GM10266 (cell line): Measurements from ENCODE around the gene PRKRIP1.
A peak's percentile ranks its signal among the peaks of the same experiment; 100 is the strongest.

ENCODE experiments used
- DNase-seq: peaks from one replicate; pipeline ENCODE4 v3.0.0; 2012; ENCODE audit errors: extremely low spot score
- TF ChIP-seq, protein P1 (sequence below): IDR thresholded peaks from 2 replicates; pipeline ENCODE4 v1.5.1; 2012; ENCODE audit warnings: mild to moderate bottlenecking, low read depth; ENCODE audit not compliant: control insufficient read depth, insufficient read depth; ENCODE audit errors: missing control alignments

Gene PRKRIP1

DNA sequence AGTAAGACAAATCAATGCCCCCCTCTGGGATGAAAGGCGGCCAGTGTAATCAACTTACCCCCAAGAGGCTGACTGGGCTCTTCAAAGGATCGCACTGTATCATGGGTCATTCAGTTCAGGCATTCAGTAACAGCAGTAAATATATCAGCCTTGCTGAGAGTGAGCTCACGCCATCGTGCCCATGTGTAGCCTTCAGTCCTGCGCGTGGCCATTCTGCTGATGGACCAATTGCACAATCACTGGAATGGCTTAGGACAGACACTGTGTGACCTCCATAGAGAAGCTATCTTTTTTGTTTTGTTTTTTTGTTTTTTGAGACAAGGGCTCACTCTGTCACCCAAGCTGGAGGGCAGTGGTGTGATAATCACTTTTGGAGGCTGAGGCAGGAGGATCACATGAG is 9.1 kb upstream of the PRKRIP1 start:
- DNase-seq = no peak
- TF ChIP-seq, protein P1, sequence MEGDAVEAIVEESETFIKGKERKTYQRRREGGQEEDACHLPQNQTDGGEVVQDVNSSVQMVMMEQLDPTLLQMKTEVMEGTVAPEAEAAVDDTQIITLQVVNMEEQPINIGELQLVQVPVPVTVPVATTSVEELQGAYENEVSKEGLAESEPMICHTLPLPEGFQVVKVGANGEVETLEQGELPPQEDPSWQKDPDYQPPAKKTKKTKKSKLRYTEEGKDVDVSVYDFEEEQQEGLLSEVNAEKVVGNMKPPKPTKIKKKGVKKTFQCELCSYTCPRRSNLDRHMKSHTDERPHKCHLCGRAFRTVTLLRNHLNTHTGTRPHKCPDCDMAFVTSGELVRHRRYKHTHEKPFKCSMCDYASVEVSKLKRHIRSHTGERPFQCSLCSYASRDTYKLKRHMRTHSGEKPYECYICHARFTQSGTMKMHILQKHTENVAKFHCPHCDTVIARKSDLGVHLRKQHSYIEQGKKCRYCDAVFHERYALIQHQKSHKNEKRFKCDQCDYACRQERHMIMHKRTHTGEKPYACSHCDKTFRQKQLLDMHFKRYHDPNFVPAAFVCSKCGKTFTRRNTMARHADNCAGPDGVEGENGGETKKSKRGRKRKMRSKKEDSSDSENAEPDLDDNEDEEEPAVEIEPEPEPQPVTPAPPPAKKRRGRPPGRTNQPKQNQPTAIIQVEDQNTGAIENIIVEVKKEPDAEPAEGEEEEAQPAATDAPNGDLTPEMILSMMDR = no peak

- no peak for DNase-seq
- TF ChIP-seq, protein P1 = no peak
Observed at GRCh38 chr7:102389810-102390209, 6.4 kb upstream of the PRKRIP1 start.

DNA sequence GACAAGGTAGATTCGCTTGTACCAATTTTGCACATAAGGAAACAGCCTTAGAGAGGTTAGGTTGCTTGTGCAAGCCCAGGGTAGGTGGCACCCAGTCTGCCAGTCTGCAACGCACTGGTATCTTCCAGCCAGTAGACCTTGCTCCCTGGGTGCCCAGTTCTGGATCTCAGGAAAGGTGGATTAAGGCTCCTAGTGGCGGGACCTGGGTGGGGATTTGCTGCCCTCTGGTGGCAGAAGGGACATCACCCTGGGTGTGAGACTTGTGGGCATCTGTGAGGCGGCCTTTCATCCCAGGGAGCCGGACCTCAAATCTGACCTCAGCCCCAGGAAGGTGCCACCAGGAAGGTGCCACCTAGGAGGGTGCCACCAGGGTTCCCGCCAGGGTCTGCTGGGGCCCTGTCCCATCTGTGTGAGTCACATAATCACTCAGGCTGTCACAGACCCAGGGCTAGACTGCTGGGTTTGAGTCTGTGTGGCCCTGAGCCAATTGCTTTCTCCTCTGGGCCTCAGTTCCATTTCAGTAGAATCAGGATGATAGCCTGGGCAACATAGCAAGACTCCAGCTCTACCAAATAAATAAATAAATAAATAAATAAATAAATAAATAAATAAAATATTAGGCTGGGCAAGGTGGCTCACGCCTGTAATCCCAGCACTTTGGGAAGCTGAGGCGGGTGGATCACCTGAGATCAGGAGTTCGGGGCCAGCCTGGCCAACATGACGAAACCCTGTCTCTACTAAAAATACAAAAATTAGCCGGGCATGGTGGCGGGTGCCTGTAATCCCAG is 5.3 kb upstream of the PRKRIP1 start:
- DNase-seq = peak; percentile 69
- TF ChIP-seq, protein P1 = peak; percentile 83

- TF ChIP-seq, protein P1 = no peak
- DNase-seq = no peak
Observed at GRCh38 chr7:102392330-102392729, 3.8 kb upstream of the PRKRIP1 start.

DNA sequence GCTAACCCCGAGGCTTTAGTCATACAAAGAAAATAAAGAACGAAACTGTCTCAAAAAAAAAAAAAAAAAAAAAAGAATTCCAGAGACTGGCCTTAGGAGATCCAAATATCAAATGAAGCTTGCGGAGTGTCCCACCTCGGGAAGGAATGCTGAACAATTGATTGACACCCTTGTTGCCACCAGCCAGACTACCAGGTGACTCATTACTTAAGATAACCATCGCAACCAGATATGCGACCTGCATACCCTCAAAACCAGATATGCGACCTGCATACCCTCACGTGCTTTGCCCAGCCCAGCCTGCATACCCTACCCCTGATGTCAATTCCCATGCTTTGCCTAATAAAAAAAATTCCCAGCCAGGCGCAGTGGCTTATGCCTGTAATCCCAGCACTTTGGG is 2.7 kb upstream of the PRKRIP1 start:
- TF ChIP-seq, protein P1 = no peak
- no peak for DNase-seq

DNA sequence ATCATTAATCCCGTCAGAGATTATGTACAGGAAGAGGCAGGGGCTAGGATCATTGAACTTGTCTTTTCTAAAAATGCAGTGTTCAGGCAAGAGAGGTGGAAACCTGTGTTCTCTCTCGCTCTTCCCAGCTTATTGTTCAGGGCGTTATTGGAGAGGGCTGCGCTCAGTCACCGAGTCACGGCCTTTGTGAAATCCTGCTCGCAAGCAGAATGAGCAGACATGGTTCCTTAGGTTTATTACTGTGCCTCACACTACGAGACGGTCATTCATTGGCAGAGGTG is 631 bp upstream of the PRKRIP1 start:
- DNase-seq = no peak

GRCh38 chr7:102396710-102397019 is 502 bp downstream of the PRKRIP1 start:
- no peak for DNase-seq
- TF ChIP-seq, protein P1 = no peak

More for the DNA sequence above, 631 bp upstream of the PRKRIP1 start:
- TF ChIP-seq, protein P1 = no peak
